WERI-Rb-1 (cell line): Measurements from ENCODE around the gene ANKS6.
A peak's percentile ranks its signal among the peaks of the same experiment; 100 is the strongest.

ENCODE experiments used
- DNase-seq: peaks from one replicate; pipeline ENCODE4 v3.0.0-alpha.2; 2020
- H3K27ac ChIP-seq: fragments of 250-450 bp; sonication (Bioruptor Pico); 2 replicates; pipeline ENCODE4 v1.5.1; 2020; ENCODE audit warnings: mild to moderate bottlenecking, moderate library complexity
- H3K27me3 ChIP-seq: fragments of 250-450 bp; sonication (Bioruptor Pico); 2 replicates; pipeline ENCODE4 v1.5.1; 2021; ENCODE audit warnings: mild to moderate bottlenecking, low read depth, moderate library complexity; ENCODE audit not compliant: insufficient read depth, severe bottlenecking
- H3K36me3 ChIP-seq: fragments of 250-450 bp; sonication (Bioruptor Pico); 2 replicates; pipeline ENCODE4 v1.5.1; 2020; ENCODE audit warnings: mild to moderate bottlenecking, moderate library complexity
- H3K4me3 ChIP-seq: 2 replicates; pipeline ENCODE4 v1.5.1; 2011; ENCODE audit warnings: low read depth, mild to moderate bottlenecking, control low read depth, low read length
- H3K9me3 ChIP-seq: fragments of 250-450 bp; sonication (Bioruptor Pico); 2 replicates; pipeline ENCODE4 v1.5.1; 2021; ENCODE audit warnings: mild to moderate bottlenecking, moderate library complexity; ENCODE audit not compliant: severe bottlenecking
- CTCF ChIP-seq: IDR thresholded peaks from 2 replicates; pipeline ENCODE4 v1.5.1; 2011; ENCODE audit warnings: low read depth, mild to moderate bottlenecking, control low read depth, inconsistent platforms, low read length

Gene ANKS6

GRCh38 chr9:98750364-98751060, 45.8 kb downstream of the ANKS6 start:
- no peak for TF ChIP-seq CTCF
- H3K36me3 ChIP-seq, result peaks cover 58% of the 10 kb centered on the region
- no peaks in the 10 kb centered on the region for H3K27me3 ChIP-seq
- no peak for DNase-seq
- no peaks in the 10 kb centered on the region for H3K9me3 ChIP-seq
- H3K4me3 ChIP-seq, result no peak overlapping the region
- no peak overlapping the region for H3K27ac ChIP-seq

GRCh38 chr9:98747476-98747875, 48.9 kb downstream of the ANKS6 start:
- no peak overlapping the region for H3K27ac ChIP-seq
- no peak for TF ChIP-seq CTCF
- H3K4me3 ChIP-seq, result no peak overlapping the region
- no peaks in the 10 kb centered on the region for H3K27me3 ChIP-seq
- no peak for DNase-seq
- peaks cover 46% of the 10 kb centered on the region for H3K36me3 ChIP-seq
- H3K9me3 ChIP-seq, result no peaks in the 10 kb centered on the region

- Histone ChIP-seq H3K27me3 (no peaks in the 10 kb centered on the region), H3K36me3 (peaks cover 43% of the 10 kb centered on the region), H3K4me3 (no peak overlapping the region), H3K27ac (peak overlapping the region; percentile 65), H3K9me3 (no peaks in the 10 kb centered on the region)
- TF ChIP-seq CTCF, result peak; percentile 71
- peak; percentile 86 for DNase-seq
These were observed 50.9 kb downstream of the ANKS6 start for GRCh38 chr9:98745470-98745869.

GRCh38 chr9:98743818-98744611, 52.3 kb downstream of the ANKS6 start:
- Histone ChIP-seq H3K27ac (no peak overlapping the region), H3K9me3 (no peaks in the 10 kb centered on the region), H3K27me3 (no peaks in the 10 kb centered on the region), H3K36me3 (peaks cover 34% of the 10 kb centered on the region), H3K4me3 (no peak overlapping the region)
- no peak for DNase-seq
- TF ChIP-seq CTCF, result no peak

- H3K36me3 ChIP-seq, result peaks cover 34% of the 10 kb centered on the region
These were observed 53.0 kb downstream of the ANKS6 start for GRCh38 chr9:98743329-98743728.

More at GRCh38 chr9:98743329-98743728, 53.0 kb downstream of the ANKS6 start:
- Histone ChIP-seq H3K27me3 (no peaks in the 10 kb centered on the region), H3K4me3 (no peak overlapping the region), H3K9me3 (peaks cover 5% of the 10 kb centered on the region), H3K27ac (no peak overlapping the region)
- no peak for TF ChIP-seq CTCF
- DNase-seq, result no peak
